ENCODE results near the gene TSPAN2.

DNA sequence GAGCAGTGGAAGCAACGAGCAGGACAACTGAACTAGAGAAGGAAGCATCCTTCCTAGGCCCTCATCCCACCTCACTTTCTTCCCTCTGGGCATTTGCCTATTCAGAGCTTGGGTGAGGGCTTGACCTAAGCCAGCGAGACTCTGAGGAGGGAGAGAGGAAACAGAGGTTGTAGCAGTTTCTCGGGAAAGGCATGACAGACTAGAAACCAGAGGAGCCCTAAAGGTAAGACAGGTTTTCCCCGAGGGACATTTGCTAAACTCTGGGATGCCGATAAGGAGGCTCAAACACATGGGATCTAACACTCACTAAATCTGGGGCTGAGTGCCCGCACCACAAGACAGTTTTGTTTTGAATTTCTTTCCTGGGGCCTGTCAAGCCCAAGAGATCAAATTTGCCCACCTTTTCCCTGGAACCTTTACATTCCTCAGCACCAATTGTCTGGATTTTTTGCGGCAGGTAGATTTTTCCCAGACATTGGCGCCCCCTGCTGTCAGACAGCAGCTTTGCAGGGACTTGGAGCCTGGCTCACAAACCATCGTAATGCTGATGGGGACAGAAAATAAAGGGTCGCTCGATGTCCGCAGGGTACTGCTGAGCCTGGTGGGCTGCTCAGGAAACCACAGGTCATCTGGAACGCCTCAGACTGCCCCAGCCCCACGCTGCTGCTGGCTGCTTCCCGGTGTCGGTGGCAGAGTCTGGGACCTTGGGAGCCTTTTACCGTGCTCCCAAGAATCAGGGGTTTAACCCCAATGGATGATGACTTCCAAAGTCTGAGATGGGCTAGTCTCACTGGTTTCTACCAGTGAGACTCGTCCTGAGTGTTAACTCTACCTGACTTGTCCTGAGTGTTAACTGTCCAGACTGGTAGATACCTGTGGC, 23.4 kb upstream of the TSPAN2 start:
- TF ChIP-seq, protein P1, sequence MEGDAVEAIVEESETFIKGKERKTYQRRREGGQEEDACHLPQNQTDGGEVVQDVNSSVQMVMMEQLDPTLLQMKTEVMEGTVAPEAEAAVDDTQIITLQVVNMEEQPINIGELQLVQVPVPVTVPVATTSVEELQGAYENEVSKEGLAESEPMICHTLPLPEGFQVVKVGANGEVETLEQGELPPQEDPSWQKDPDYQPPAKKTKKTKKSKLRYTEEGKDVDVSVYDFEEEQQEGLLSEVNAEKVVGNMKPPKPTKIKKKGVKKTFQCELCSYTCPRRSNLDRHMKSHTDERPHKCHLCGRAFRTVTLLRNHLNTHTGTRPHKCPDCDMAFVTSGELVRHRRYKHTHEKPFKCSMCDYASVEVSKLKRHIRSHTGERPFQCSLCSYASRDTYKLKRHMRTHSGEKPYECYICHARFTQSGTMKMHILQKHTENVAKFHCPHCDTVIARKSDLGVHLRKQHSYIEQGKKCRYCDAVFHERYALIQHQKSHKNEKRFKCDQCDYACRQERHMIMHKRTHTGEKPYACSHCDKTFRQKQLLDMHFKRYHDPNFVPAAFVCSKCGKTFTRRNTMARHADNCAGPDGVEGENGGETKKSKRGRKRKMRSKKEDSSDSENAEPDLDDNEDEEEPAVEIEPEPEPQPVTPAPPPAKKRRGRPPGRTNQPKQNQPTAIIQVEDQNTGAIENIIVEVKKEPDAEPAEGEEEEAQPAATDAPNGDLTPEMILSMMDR (conservative IDR thresholded peaks at IDR 0.05; ENCODE audit: low read length), result peak; percentile 99
- no peak for TF ChIP-seq EZH2phosphoT487 (IDR thresholded peaks at IDR 0.05; ENCODE audit: borderline replicate concordance)
